GM19372 (cell line): Measurements from ENCODE around the gene TTLL10.

Experiments used
- ATAC-seq: cut with Tn5 transposase; IDR thresholded peaks from one replicate; pipeline ENCODE4 v1.9.1; 2021; ENCODE audit warnings: mild to moderate bottlenecking, low read depth, moderate library complexity; ENCODE audit not compliant: unreplicated experiment

TTLL10 gene

DNA sequence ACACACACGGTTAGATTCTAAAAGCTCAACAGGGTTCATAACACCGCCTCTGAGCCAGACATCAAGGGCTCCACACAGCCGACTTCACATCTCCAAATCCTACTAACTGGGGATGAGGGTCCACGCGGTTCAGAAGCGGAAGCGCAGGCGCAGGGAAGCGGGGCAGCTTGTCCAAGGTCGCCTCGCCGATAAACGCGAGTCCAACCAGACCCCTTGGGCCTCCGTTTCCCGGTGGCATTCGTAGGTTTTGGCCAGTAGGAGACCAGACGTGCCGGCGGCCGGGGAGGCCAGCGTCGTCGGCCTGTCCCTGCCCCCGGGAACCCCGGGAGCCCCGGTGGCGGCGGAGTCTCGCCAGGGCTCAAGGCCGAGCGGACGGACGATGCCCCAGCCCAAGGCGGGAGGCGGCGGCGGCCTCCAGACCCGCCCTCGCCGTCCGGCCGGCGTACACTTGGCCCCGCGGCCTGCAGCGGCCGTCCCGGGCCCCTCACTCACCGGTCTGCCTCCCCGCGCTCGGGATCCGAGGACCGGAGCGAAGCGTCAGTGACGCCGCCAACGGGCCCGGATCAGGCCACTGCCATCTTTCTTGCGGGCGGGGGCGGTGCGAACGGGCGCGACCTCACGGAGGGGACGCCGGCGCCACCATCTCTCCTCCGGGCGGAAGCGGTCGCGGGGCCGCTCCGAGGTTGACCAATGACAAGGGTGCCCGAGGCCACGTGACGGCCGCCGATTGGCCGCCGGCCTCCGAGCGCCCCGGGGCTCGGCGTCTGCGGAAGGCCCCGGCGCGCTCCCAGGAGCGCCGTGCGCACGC lies 57.9 kb downstream of the TTLL10 start, which contains the start of gene SDF4:
TSS of gene SDF4 (minus strand) at position 602 of the 808 bp plus-strand sequence. CDS start 3,229 bp downstream, outside the sequence.
- ATAC-seq = peak; percentile 96

DNA sequence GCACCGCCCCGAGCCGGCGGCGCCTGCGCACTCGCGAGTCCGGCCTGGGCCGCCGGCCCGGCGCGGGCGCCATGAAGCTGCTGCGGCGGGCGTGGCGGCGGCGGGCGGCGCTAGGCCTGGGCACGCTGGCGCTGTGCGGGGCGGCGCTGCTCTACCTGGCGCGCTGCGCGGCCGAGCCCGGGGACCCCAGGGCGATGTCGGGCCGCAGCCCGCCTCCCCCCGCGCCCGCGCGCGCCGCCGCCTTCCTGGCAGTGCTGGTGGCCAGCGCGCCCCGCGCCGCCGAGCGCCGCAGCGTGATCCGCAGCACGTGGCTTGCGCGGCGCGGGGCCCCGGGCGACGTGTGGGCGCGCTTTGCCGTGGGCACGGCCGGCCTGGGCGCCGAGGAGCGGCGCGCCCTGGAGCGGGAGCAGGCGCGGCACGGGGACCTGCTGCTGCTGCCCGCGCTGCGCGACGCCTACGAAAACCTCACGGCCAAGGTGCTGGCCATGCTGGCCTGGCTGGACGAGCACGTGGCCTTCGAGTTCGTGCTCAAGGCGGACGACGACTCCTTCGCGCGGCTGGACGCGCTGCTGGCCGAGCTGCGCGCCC lies 58.6 kb downstream of the TTLL10 start, which contains the start of gene B3GALT6:
TSS of gene B3GALT6 (plus strand) at position 30 of the 588 bp plus-strand sequence. CDS start at position 72, 42 bp downstream.
- no peak for ATAC-seq

GRCh38 chr1:1232796-1233566 lies 59.3 kb downstream of the TTLL10 start:
- no peak for ATAC-seq

- ATAC-seq = no peak
Observed at GRCh38 chr1:1233567-1233892, 59.9 kb downstream of the TTLL10 start.

DNA sequence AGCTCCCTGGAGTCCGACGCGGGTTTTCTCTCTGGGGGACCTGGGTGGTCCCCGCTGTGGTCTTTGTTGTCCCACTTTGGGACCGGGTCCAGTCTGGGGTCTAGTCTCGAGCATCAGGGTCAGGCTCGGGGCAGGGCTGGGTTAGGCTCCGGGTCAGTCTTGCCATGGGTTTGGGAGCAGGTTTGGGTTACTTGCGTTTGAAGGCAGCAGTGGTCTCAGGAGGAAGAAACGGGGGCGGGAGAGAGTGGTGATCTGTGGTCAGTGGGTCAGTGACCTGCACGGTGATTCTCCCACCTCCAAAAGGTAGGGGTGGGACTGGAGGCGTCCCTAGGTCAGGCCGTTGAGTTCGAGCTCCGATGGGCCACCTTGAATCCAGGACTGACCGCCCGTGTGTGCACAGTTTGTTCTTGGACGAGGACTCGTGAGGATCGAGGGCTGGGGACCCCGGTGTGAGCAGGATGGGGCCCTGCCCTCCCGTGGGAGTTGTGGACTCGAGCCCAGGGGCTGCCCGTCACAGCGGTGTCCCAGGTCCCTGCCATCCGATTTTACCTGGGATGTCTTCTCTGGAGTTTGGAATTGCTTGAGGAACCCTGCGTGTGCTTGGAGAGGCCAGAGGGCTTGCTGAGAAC lies 60.6 kb downstream of the TTLL10 start:
- no peak for ATAC-seq

DNA sequence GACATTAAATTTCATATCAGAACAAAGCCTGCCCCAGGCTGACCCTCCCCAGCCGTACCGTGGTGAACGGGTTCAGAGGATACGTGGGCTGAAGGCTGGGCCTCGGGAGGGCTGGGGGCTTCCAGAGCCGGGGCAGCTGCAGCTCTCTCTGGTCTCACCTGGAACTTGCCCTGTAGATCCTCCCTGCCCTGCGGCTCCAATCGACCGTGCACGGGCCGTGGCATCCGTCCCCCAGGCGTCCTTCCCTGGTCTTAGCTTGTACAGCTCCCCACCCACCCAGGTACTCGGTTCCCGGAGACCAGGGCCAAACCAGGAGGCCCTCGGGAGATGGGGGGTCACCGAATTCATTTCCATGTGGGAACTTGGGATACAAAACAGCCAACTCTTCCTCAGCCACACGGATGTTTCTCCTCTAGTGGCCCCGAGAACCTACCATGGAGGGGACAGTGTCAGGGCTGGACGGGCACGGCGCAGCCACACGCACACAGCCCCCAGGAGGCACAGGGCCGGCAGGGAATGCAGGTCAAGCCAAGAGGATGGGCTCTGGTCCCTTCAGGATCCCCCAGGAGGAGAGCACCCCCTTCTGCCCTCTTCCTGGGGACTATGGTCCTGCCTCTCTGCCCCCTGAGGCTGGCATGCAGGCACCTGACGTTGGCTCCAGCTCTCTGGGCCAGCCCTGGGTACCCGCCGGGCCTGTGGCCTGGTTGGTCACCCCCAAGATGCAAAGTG lies 61.5 kb downstream of the TTLL10 start:
- no peak for ATAC-seq

GRCh38 chr1:1236176-1236763 lies 62.6 kb downstream of the TTLL10 start:
- ATAC-seq = no peak

- no peak for ATAC-seq
Observed at GRCh38 chr1:1236945-1237873, 63.5 kb downstream of the TTLL10 start.

- ATAC-seq = no peak
Observed at GRCh38 chr1:1237874-1238701, 64.4 kb downstream of the TTLL10 start.

DNA sequence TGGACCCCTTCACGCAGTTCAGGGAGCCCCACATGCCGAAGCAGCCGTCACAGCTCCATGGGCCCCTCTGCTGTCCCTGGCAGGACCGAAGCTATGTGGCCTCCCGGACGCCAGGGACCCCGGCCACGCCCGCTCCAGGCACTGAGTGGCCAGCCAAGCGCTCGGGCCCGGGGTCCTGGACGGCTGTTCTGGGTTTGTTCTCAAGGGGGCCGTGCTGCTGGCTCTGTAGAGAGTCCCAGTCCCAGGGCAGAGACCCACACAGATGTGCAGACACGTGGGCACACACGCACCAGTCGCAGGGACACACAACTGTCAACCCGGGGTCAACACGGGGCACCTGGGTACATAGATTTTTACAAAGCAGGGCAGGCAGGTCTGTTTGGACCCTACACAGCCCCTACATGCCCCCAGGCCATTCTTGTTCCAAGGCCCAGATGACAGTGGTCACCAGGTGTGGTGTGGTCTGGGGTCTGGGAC lies 65.1 kb downstream of the TTLL10 start:
- ATAC-seq = no peak

DNA sequence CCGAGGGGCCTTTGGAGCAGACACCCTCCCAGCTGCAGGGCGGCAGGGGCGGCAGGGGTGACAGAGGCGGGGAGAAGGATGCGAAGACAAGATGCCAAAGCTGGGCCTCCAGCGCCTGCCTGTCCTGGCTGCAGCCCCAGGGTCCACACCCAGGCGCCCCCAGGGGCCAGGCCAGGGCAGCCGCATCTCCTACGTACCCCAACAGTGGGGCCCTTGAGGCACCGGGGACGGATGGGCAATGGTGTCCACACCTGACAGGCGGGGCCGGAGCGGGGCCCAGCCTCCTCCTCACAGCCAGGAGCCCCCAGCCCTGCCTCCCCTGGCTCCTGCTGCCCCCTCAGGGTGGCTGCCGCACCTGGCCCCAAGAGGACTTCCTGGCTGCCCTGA lies 65.5 kb downstream of the TTLL10 start:
- no peak for ATAC-seq

DNA sequence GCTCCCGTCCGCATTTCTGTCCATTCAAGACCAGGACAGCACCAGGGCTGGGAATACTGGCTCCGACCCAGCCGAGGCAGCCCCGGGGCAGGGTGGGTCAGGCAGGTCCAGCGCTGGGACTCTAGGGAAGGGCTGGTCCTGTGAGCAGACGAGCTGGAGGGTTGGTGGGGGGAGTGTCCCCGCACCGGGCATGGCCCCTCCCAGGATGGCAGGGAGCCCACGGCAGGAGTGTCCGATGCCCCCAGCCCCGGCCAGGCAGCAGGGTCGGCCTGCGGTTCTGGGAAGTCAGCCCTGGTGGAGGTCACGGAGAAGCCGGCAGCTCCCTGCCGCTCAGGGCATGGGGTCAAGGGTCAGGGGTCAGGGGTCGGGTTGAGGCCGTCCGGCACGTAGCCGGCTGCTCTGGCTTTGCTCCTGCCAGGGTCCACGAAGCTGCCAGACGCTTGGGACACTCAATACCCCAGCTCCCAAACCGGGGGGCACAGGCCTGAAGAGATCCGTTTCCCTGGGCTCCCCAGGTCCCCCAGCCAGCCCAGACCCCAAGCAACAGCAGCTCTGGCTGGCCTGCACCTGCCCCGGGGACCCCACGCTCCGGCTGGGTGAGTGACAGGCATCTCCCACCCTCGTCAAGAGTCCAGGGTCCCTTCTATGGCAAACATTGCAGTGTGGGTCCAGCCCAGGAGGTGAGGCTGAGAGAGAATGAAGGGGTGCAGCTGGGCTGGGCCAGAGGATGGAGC lies 66.1 kb downstream of the TTLL10 start:
- ATAC-seq = no peak

GRCh38 chr1:1240348-1240732 lies 66.7 kb downstream of the TTLL10 start:
- ATAC-seq = no peak

- no peak for ATAC-seq
Observed at GRCh38 chr1:1240822-1241587, 67.3 kb downstream of the TTLL10 start.

GRCh38 chr1:1241588-1242219 lies 68.0 kb downstream of the TTLL10 start:
- no peak for ATAC-seq
